ENCODE measurements around the gene RCBTB2.

RCBTB2 gene

GRCh38 chr13:48486362-48486761, 46.5 kb downstream of the RCBTB2 start:
- no peaks in the 10 kb centered on the region for H3K9me3 ChIP-seq (ENCODE audit: control insufficient read depth, insufficient read depth, low read depth, low read length)
- TF ChIP-seq ZBTB44 (tag by site-specific recombination; IDR thresholded peaks at IDR 0.05) (no peak), ZNF311 (tag by site-specific recombination; IDR thresholded peaks at IDR 0.05; ENCODE audit: borderline replicate concordance) (no peak), ZNF530 (tag by site-specific recombination; IDR thresholded peaks at IDR 0.05; ENCODE audit: low read depth) (no peak), ZNF211 (tag by site-specific recombination; IDR thresholded peaks at IDR 0.05; ENCODE audit: low read depth) (no peak), ZNF394 (tag by site-specific recombination; IDR thresholded peaks at IDR 0.05; ENCODE audit: borderline replicate concordance) (no peak), KLF1 (tag by site-specific recombination; IDR thresholded peaks at IDR 0.05) (no peak), ZNF426 (tag by site-specific recombination; IDR thresholded peaks at IDR 0.05) (no peak), ZNF404 (tag by site-specific recombination; IDR thresholded peaks at IDR 0.05) (no peak), ZNF621 (tag by site-specific recombination; IDR thresholded peaks at IDR 0.05) (no peak), ZNF654 (tag by site-specific recombination; IDR thresholded peaks at IDR 0.05; ENCODE audit: low read depth) (no peak), ZNF157 (tag by site-specific recombination; IDR thresholded peaks at IDR 0.05) (no peak), FEZF1 (tag by site-specific recombination; IDR thresholded peaks at IDR 0.05) (no peak)
- POLR2A ChIA-PET: no interaction called here
- H3K27ac ChIP-seq (ENCODE audit: extremely low read depth, low read depth, low read length): no peak overlapping the region
- no peak overlapping the region for H3K4me3 ChIP-seq (ENCODE audit: low read depth, low read length)
- H3K4me1 ChIP-seq (ENCODE audit: control insufficient read depth, insufficient read depth, low read length): no peaks in the 10 kb centered on the region
- CTCF ChIA-PET: interaction anchor here (0.6 kb wide), 1 partner anchor 77 kb away, joined by 3 read pairs; no protein-coding TSS in a partner anchor
- H3K36me3 ChIP-seq (ENCODE audit: control insufficient read depth in 2 of 2, insufficient read depth in 1 of 2, low read length in 2 of 2): no peaks in the 10 kb centered on the region

DNA sequence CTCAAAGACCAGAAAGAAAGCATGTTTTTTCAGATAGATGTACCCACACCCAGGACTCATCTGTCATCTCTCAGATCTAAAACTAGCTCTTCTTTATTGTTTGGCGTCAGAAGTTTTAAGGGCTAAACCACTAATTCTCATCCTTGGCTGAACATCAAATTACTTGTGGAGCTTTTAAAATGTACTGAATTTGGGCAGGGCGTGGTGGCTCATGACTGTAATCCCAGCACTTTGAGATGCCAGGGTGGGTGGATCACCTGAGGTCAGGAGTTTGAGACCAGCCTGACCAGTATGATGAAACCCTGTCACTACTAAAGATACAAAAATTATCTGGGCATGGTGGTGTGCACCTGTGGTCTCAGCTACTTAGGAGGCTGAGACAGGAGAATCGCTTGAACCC, 47.4 kb downstream of the RCBTB2 start:
- Histone ChIP-seq H3K27ac (ENCODE audit: extremely low read depth, low read depth, low read length) (no peak overlapping the region), H3K4me3 (ENCODE audit: low read depth, low read length) (no peak overlapping the region), H3K36me3 (ENCODE audit: control insufficient read depth in 2 of 2, insufficient read depth in 1 of 2, low read length in 2 of 2) (no peaks in the 10 kb centered on the region), H3K4me1 (ENCODE audit: control insufficient read depth, insufficient read depth, low read length) (no peaks in the 10 kb centered on the region), H3K9me3 (ENCODE audit: control insufficient read depth, insufficient read depth, low read depth, low read length) (no peaks in the 10 kb centered on the region)
- POLR2A ChIA-PET: no interaction called here
- CTCF ChIA-PET: interaction anchor here (0.5 kb wide), 1 partner anchor 285 kb away, joined by 3 read pairs; no protein-coding TSS in a partner anchor
- TF ChIP-seq ZFP41 (tag by site-specific recombination; IDR thresholded peaks at IDR 0.05; ENCODE audit: borderline replicate concordance): no peak
- TF ChIP-seq ZNF623 (tag by site-specific recombination; IDR thresholded peaks at IDR 0.05): no peak
- no peak for TF ChIP-seq INSM2 (tag by site-specific recombination; IDR thresholded peaks at IDR 0.05)
- TF ChIP-seq ZSCAN23 (tag by site-specific recombination; IDR thresholded peaks at IDR 0.05): no peak
- TF ChIP-seq, protein P1, sequence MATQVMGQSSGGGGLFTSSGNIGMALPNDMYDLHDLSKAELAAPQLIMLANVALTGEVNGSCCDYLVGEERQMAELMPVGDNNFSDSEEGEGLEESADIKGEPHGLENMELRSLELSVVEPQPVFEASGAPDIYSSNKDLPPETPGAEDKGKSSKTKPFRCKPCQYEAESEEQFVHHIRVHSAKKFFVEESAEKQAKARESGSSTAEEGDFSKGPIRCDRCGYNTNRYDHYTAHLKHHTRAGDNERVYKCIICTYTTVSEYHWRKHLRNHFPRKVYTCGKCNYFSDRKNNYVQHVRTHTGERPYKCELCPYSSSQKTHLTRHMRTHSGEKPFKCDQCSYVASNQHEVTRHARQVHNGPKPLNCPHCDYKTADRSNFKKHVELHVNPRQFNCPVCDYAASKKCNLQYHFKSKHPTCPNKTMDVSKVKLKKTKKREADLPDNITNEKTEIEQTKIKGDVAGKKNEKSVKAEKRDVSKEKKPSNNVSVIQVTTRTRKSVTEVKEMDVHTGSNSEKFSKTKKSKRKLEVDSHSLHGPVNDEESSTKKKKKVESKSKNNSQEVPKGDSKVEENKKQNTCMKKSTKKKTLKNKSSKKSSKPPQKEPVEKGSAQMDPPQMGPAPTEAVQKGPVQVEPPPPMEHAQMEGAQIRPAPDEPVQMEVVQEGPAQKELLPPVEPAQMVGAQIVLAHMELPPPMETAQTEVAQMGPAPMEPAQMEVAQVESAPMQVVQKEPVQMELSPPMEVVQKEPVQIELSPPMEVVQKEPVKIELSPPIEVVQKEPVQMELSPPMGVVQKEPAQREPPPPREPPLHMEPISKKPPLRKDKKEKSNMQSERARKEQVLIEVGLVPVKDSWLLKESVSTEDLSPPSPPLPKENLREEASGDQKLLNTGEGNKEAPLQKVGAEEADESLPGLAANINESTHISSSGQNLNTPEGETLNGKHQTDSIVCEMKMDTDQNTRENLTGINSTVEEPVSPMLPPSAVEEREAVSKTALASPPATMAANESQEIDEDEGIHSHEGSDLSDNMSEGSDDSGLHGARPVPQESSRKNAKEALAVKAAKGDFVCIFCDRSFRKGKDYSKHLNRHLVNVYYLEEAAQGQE (tag by site-specific recombination; IDR thresholded peaks at IDR 0.05): no peak
- no peak for TF ChIP-seq ZNF670 (tag by site-specific recombination; IDR thresholded peaks at IDR 0.05; ENCODE audit: low read depth)
- TF ChIP-seq ZBTB49 (tag by site-specific recombination; IDR thresholded peaks at IDR 0.05; ENCODE audit: low read depth): no peak
- no peak for TF ChIP-seq ZNF354C (tag by site-specific recombination; IDR thresholded peaks at IDR 0.05; ENCODE audit: borderline replicate concordance, low read depth)
- TF ChIP-seq ZNF704 (tag by site-specific recombination; IDR thresholded peaks at IDR 0.05): no peak
- TF ChIP-seq BCL11A (tag by site-specific recombination; IDR thresholded peaks at IDR 0.05; ENCODE audit: low read depth): no peak
- TF ChIP-seq ZFP3 (tag by site-specific recombination; IDR thresholded peaks at IDR 0.05; ENCODE audit: low read depth): no peak
- TF ChIP-seq ZNF701 (tag by site-specific recombination; IDR thresholded peaks at IDR 0.05): no peak
- TF ChIP-seq ZNF391 (tag by site-specific recombination; IDR thresholded peaks at IDR 0.05; ENCODE audit: borderline replicate concordance, low read depth): no peak
- no peak for TF ChIP-seq ZNF610 (tag by site-specific recombination; IDR thresholded peaks at IDR 0.05; ENCODE audit: borderline replicate concordance)
